Measurements from ENCODE around the gene RAVER2. TPM values are rescaled to one million over a fixed set of nuclear protein-coding genes. Genes with fewer than 3 reads are reported as not detected.
"Not testable (repeated sequence)": the region's sequence is repeated elsewhere in the genome, so short reads cannot be mapped to it uniquely, and the experiment has no call there.

The RAVER2 gene
- total and polyA plus RNA-seq, 2 experiments from 2014 or later: 0.63 to 2.4 TPM

- peaks cover under 1% of the 10 kb centered on the region; the same call in 1 of the 2 replicates for H3K36me3 ChIP-seq (ENCODE audit: low read depth)
- no peaks in the 10 kb centered on the region for H4K20me1 ChIP-seq (ENCODE audit: insufficient read depth)
- no peaks in the 10 kb centered on the region for H3K9me2 ChIP-seq (ENCODE audit: insufficient read depth)
- no peaks in the 10 kb centered on the region for H3K4me1 ChIP-seq (ENCODE audit: insufficient read depth)
- no peak overlapping the region for H3K27ac ChIP-seq
- H3K4me2 ChIP-seq (ENCODE audit: unreplicated experiment): no peak overlapping the region
- no peak overlapping the region for H3K4me3 ChIP-seq
- H3K9me3 ChIP-seq (ENCODE audit: low read depth): no peaks in the 10 kb centered on the region
- H2AFZ ChIP-seq: no peak overlapping the region
- DNase-seq: no peak
- H3K79me2 ChIP-seq (ENCODE audit: insufficient read depth): no peaks in the 10 kb centered on the region
- in situ Hi-C loops (cut with MboI): no loop called here
- WGBS, 2 experiments (ENCODE audit: low coverage in 1 of 2, low lambda C conversion rate in 2 of 2, missing lambda C conversion rate in 2 of 2): 89 to 92% methylated on average over 3 of the region's 3 CpGs
- no peak overlapping the region for H3K9ac ChIP-seq
- TF ChIP-seq EZH2phosphoT487 (IDR thresholded peaks at IDR 0.05; ENCODE audit: insufficient read depth, low read depth) (no peak), EZH2 (IDR thresholded peaks at IDR 0.05; ENCODE audit: insufficient read depth, poor library complexity, severe bottlenecking) (no peak)
- no peaks in the 10 kb centered on the region for H3K27me3 ChIP-seq (replicated peaks; ENCODE audit: insufficient read depth)
- H3F3A ChIP-seq (ENCODE audit: insufficient read depth): no peaks in the 10 kb centered on the region
These were observed 30.2 kb downstream of the RAVER2 start for GRCh38 chr1:64775113-64775512.

GRCh38 chr1:64782044-64782443, 37.2 kb downstream of the RAVER2 start:
- H2AFZ ChIP-seq; H3K27me3 ChIP-seq (replicated peaks; ENCODE audit: insufficient read depth); H3K4me1 ChIP-seq (ENCODE audit: insufficient read depth); DNase-seq; H3K4me2 ChIP-seq (ENCODE audit: unreplicated experiment); H3K9me2 ChIP-seq (ENCODE audit: insufficient read depth); in situ Hi-C loops (cut with MboI); H4K20me1 ChIP-seq (ENCODE audit: insufficient read depth); H3F3A ChIP-seq (ENCODE audit: insufficient read depth); H3K36me3 ChIP-seq (ENCODE audit: low read depth); H3K9ac ChIP-seq; H3K27ac ChIP-seq; H3K79me2 ChIP-seq (ENCODE audit: insufficient read depth); H3K9me3 ChIP-seq (ENCODE audit: low read depth); H3K4me3 ChIP-seq: not testable (repeated sequence)
- 89 to 92% methylated on average over 6 of the region's 6 CpGs for WGBS, 2 experiments (ENCODE audit: low coverage in 1 of 2, low lambda C conversion rate in 2 of 2, missing lambda C conversion rate in 2 of 2)

DNA sequence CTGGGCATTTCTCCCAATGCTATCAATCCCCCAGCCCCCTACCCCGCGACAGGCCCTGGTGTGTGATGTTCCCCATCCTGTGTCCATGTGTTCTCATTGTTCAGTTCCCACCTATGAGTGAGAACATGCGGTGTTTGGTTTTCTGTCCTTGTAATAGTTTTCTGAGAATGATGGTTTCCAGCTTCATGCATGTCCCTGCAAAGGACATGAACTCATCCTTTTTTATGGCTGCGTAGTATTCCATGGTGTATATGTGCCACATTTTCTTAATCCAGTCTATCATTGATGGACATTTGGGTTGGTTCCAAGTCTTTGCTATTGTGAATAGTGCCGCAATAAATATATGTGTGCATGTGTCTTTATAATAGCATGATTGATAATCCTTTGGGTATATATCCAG, 38.0 kb downstream of the RAVER2 start:
- in situ Hi-C loops (cut with MboI); H3K9me3 ChIP-seq (ENCODE audit: low read depth); H2AFZ ChIP-seq; DNase-seq; H3K27ac ChIP-seq; H3K9me2 ChIP-seq (ENCODE audit: insufficient read depth); H3K9ac ChIP-seq; H3F3A ChIP-seq (ENCODE audit: insufficient read depth); H3K36me3 ChIP-seq (ENCODE audit: low read depth); H4K20me1 ChIP-seq (ENCODE audit: insufficient read depth); H3K4me2 ChIP-seq (ENCODE audit: unreplicated experiment); H3K27me3 ChIP-seq (replicated peaks; ENCODE audit: insufficient read depth); H3K4me3 ChIP-seq; H3K4me1 ChIP-seq (ENCODE audit: insufficient read depth); H3K79me2 ChIP-seq (ENCODE audit: insufficient read depth): not testable (repeated sequence)
- WGBS, 2 experiments (ENCODE audit: low coverage in 1 of 2, low lambda C conversion rate in 2 of 2, missing lambda C conversion rate in 2 of 2): 73 to 80% methylated on average over 5 of the region's 5 CpGs

DNA sequence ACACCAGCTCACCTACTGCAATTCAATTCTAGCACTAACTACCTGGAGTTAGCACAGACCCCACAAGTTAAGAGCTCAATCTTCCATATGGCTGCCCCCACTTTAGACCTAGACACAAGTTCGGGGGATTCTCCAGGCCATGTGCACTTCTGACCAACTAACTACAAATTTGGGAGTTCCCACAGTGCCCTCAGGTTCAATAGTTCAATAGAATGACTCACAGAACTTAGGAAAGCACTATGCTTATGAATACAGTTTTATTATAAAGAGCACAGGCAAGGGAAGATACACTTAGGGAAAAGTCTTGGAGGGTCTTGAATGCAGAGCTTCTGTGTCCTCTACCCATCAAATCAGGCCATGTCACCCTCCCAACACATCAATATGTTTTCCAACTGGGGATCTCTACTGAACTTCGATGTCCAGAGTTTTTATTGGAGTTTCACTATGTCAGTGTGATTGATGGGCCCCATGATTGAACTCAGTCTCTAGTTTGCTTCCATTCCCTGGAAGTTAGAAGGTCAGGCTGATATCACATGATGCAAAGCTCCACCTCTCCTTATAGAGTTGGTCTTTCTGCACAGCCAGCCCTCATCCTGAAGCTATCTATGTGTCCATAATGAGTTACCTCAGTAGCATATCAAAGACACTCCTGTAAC, 46.1 kb downstream of the RAVER2 start:
- H4K20me1 ChIP-seq (ENCODE audit: insufficient read depth): no peaks in the 10 kb centered on the region
- in situ Hi-C loops (cut with MboI): no loop called here
- no peak overlapping the region for H3K4me3 ChIP-seq
- H3K27ac ChIP-seq: no peak overlapping the region
- DNase-seq: no peak
- 63 to 75% methylated on average over 2 of the region's 2 CpGs for WGBS, 2 experiments (ENCODE audit: low coverage in 1 of 2, low lambda C conversion rate in 2 of 2, missing lambda C conversion rate in 2 of 2)
- H3K36me3 ChIP-seq (ENCODE audit: low read depth): no peaks in the 10 kb centered on the region
- H3K4me2 ChIP-seq (ENCODE audit: unreplicated experiment): no peak overlapping the region
- H3K79me2 ChIP-seq (ENCODE audit: insufficient read depth): no peaks in the 10 kb centered on the region
- no peak for TF ChIP-seq EZH2phosphoT487 (IDR thresholded peaks at IDR 0.05; ENCODE audit: insufficient read depth, low read depth)
- TF ChIP-seq EZH2 (IDR thresholded peaks at IDR 0.05; ENCODE audit: insufficient read depth, poor library complexity, severe bottlenecking): no peak
- H3K9me2 ChIP-seq (ENCODE audit: insufficient read depth): no peaks in the 10 kb centered on the region
- no peak overlapping the region for H2AFZ ChIP-seq
- H3F3A ChIP-seq (ENCODE audit: insufficient read depth): no peaks in the 10 kb centered on the region
- no peak overlapping the region for H3K9ac ChIP-seq
- no peaks in the 10 kb centered on the region for H3K9me3 ChIP-seq (ENCODE audit: low read depth)
- H3K27me3 ChIP-seq (replicated peaks; ENCODE audit: insufficient read depth): no peaks in the 10 kb centered on the region
- no peaks in the 10 kb centered on the region for H3K4me1 ChIP-seq (ENCODE audit: insufficient read depth)

DNA sequence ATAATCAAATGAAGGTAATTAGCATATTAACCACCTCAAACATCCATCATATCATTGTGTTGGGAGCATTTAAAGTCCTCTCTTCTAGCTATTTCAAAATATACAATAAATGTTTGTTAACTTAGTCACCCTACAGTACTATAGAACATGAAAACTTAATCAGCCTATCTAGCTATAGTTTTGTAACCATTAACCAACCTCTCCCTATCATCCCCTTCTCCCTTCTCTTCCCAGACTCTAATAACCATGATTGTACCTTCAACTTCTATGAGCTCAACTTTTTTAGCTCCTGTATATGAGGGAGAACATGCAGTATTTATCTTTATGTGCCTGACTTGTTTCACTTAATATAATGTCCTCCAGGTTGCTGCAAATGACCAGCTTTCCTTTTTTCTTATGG, 54.0 kb downstream of the RAVER2 start:
- Histone ChIP-seq H3K4me3 (no peak overlapping the region), H3K4me2 (ENCODE audit: unreplicated experiment) (no peak overlapping the region), H3K36me3 (ENCODE audit: low read depth) (no peaks in the 10 kb centered on the region), H3K9ac (no peak overlapping the region), H2AFZ (no peak overlapping the region), H3F3A (ENCODE audit: insufficient read depth) (no peaks in the 10 kb centered on the region), H3K79me2 (ENCODE audit: insufficient read depth) (no peaks in the 10 kb centered on the region), H4K20me1 (ENCODE audit: insufficient read depth) (no peaks in the 10 kb centered on the region), H3K27me3 (replicated peaks; ENCODE audit: insufficient read depth) (no peaks in the 10 kb centered on the region), H3K27ac (no peak overlapping the region), H3K9me2 (ENCODE audit: insufficient read depth) (no peaks in the 10 kb centered on the region), H3K4me1 (ENCODE audit: insufficient read depth) (no peaks in the 10 kb centered on the region), H3K9me3 (ENCODE audit: low read depth) (no peaks in the 10 kb centered on the region)
- TF ChIP-seq EZH2phosphoT487 (IDR thresholded peaks at IDR 0.05; ENCODE audit: insufficient read depth, low read depth) (no peak), EZH2 (IDR thresholded peaks at IDR 0.05; ENCODE audit: insufficient read depth, poor library complexity, severe bottlenecking) (no peak)
- no peak for DNase-seq
- in situ Hi-C loops (cut with MboI): no loop called here

All from GM23248 (cell line).